Retinal pigment epithelial cell (primary cell): ENCODE data around the gene LMAN2.

Experiments used
- DNase-seq: peaks from one replicate; pipeline ENCODE4 v3.0.0-alpha.2; 2010; ENCODE audit warnings: low read depth
- H3K4me3 ChIP-seq: 2 replicates; pipeline ENCODE4 v1.5.1; 2011; ENCODE audit warnings: mild to moderate bottlenecking, low read length, control low read depth, moderate library complexity
- TF ChIP-seq, protein P1 (sequence below): conservative IDR thresholded peaks from 2 replicates; pipeline ENCODE4 v1.5.1; 2011; ENCODE audit warnings: low read depth, low read length, control low read depth, inconsistent platforms

The LMAN2 gene

DNA sequence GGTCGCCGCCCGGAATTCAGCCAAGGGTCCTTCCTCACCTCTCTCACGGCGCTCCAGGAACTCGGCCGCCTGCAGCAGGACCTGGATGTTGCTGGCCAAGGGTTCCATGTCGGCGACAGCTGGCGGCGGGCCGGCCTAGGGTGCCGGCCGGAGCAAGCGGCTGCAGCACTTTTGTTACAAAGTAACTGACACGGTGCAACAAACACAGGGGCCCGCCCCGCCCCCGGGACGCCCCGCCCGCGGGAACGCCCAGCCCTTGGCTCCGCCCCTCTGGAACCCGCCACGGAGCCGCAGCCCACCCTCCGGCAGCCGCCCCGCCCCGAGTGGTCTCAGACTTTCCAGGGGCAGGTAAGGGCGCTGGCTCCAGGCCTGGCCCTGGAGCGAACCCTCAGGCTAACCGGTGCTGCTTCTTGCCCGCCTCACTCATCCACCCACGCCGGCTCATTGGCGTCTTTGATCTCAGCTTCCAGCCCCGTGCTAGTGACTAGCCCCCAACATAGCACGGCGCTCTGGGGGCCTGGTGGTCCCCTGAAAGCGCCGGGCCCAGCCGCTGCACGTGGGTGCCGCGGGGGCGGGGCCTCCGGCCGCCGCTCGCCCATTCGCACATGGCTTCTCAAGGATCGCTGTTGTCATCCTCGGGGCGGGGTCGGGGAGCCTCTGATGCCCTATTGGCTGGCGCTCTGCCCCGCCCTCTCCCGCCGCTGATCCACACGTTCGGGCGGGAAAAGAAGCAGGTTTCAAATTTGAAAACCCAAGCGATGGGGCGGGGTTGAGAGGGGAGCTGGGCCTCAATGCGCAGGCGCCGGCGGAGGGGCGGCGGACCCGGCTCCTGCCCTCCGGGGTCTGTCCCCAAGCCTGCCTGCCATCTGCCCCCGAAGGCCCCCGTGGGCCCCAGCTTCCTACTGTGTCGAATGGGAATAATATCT, 39.5 kb downstream of the LMAN2 start, which contains the start of gene MXD3:
Gene MXD3, minus strand, starts transcription at position 176 of the 926 bp plus-strand sequence. Its CDS starts 68 bp downstream, at position 108.
- peak within 1 kb of the TSS; percentile 68 for H3K4me3 ChIP-seq
- TF ChIP-seq, protein P1, sequence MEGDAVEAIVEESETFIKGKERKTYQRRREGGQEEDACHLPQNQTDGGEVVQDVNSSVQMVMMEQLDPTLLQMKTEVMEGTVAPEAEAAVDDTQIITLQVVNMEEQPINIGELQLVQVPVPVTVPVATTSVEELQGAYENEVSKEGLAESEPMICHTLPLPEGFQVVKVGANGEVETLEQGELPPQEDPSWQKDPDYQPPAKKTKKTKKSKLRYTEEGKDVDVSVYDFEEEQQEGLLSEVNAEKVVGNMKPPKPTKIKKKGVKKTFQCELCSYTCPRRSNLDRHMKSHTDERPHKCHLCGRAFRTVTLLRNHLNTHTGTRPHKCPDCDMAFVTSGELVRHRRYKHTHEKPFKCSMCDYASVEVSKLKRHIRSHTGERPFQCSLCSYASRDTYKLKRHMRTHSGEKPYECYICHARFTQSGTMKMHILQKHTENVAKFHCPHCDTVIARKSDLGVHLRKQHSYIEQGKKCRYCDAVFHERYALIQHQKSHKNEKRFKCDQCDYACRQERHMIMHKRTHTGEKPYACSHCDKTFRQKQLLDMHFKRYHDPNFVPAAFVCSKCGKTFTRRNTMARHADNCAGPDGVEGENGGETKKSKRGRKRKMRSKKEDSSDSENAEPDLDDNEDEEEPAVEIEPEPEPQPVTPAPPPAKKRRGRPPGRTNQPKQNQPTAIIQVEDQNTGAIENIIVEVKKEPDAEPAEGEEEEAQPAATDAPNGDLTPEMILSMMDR = no peak
- peak; percentile 65 for DNase-seq

DNA sequence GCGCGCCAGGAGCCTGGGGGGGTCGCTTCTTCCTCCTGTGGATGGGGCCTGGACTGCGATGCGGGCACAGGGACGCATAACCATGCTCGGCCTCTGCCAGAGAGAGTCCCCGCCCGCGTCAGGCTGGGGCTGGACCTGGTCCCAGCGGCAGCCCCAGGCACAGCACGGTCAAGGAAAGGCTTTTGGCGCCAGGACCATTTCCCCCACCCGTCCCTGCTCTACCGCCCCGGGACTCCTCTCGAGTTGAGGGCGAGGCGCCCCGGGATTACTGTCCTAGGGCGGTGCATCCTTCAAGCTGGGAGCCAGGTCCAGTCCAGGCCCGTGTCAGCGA, 40.1 kb downstream of the LMAN2 start:
- TF ChIP-seq, protein P1 = no peak
- no peak for DNase-seq
- peak overlapping the region; percentile 68 for H3K4me3 ChIP-seq

DNA sequence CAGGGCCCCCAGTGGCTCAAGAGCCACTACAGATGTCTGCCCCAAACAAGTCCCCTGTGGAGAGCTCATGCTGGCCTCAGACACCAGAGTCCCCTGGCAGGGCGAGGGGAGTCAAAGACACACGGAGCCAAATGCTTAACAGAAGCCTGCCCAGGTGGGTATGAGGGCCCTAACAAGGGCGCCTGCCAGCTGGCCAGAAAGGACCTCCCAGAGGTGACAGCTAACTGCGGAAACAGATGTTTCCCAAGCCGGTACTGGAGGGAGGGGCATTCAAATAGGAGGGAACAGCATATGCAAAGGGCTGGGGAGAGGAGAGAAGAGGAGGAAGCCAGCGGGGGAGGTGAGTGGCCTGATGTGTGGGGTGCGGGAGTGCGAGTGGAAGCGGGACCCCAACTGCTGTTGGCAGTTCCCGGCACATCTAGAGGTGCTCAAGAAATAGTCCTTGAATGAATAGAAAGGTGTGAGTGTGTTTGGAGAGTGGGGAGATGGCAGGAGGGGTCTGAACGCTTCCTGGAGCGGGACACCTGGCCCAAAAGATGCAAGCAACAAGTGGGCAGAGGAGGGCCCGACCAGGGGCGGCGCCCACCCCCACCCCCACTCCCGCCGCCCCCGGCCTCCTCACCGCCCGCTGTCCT, 40.6 kb downstream of the LMAN2 start:
- peak overlapping the region; percentile 68 for H3K4me3 ChIP-seq
- no peak for DNase-seq
- TF ChIP-seq, protein P1 = no peak

DNA sequence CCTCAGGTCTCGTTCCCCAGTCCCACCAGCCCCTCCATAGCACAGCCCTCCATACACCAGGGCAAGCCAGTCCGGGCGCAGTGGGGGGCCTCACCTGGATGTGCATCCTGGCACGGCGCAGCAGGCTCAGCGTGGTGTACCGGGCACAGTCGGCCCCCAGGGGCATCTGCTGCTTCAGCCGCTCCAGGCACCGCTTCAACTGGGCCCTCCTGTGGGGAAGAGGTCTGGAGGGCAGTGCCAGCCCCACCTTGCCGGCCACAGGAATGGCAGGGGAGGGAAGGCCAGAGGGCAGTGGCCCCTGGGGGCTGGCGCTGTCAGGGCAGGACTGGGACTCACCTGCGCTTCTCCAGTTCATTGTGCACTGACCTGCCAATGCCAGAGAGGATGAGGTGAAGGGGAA, 41.1 kb downstream of the LMAN2 start:
- no peak for DNase-seq
- peak overlapping the region; percentile 68 for H3K4me3 ChIP-seq
- TF ChIP-seq, protein P1 = no peak

- peak; percentile 34 for DNase-seq
Measured at GRCh38 chr5:177309351-177310191, 41.9 kb downstream of the LMAN2 start.

DNA sequence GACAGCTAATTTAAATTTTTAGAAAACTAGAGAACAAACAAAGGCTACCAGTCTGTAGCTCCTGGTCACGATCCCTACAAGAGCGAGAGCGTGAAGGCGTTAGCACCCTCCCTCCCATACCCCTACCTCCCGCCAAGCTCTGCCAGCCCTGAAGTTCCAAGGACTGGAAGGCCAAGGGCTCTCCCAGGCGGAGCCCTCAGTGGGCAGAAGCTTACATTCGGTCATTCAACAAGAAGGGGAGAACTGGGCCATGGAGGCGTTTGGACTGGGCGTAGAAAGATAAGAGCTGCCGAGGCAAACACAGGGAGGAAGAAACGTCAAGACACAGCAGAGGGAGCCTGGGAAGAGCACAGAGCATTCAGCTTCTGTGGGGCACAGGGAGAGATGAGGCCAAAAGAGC, 42.7 kb downstream of the LMAN2 start:
- no peak for DNase-seq
- TF ChIP-seq, protein P1 = no peak
- H3K4me3 ChIP-seq = no peak overlapping the region

More at GRCh38 chr5:177309351-177310191, 41.9 kb downstream of the LMAN2 start:
- no peak overlapping the region for H3K4me3 ChIP-seq
- TF ChIP-seq, protein P1 = peak; percentile 96
